DOHH2 (cell line): ENCODE results near the gene MAML2.

Experiments used
- H3F3A ChIP-seq: fragments of 200-600 bp; sonication (generic), shearing (Covaris generic); 2 replicates; pipeline ENCODE4 v1.6.0; 2016; ENCODE audit warnings: antibody characterized with exemption, mild to moderate bottlenecking; ENCODE audit not compliant: control insufficient read depth, insufficient read depth
- H3K27ac ChIP-seq: fragments of 200-600 bp; sonication (generic); 2 replicates; pipeline ENCODE4 v1.5.1; 2014; ENCODE audit warnings: low read depth, mild to moderate bottlenecking, low read length, moderate library complexity
- H3K27me3 ChIP-seq: fragments of 200-600 bp; sonication (generic); 2 replicates; pipeline ENCODE4 v1.6.1; 2014; ENCODE audit warnings: mild to moderate bottlenecking, low read length, mixed read lengths; ENCODE audit not compliant: control insufficient read depth
- H3K36me3 ChIP-seq: fragments of 200-600 bp; sonication (generic); 2 replicates; pipeline ENCODE4 v1.6.1; 2014; ENCODE audit warnings: mild to moderate bottlenecking, low read length, moderate library complexity, mixed read lengths; ENCODE audit not compliant: control insufficient read depth
- H3K4me1 ChIP-seq: fragments of 200-600 bp; sonication (generic); 2 replicates; pipeline ENCODE4 v1.6.1; 2014; ENCODE audit warnings: mild to moderate bottlenecking, low read length, mixed read lengths; ENCODE audit not compliant: control insufficient read depth
- H3K4me2 ChIP-seq: fragments of 200-600 bp; sonication (generic); 2 replicates; pipeline ENCODE4 v1.6.0; 2014; ENCODE audit warnings: mild to moderate bottlenecking, low read length, moderate library complexity
- H3K4me3 ChIP-seq: fragments of 200-600 bp; sonication (generic); 2 replicates; pipeline ENCODE4 v1.5.1; 2014; ENCODE audit warnings: mild to moderate bottlenecking, low read length, mixed read lengths
- H3K79me2 ChIP-seq: fragments of 200-600 bp; sonication (generic); 2 replicates; pipeline ENCODE4 v1.6.1; 2014; ENCODE audit warnings: mild to moderate bottlenecking, low read length, mixed read lengths; ENCODE audit not compliant: control insufficient read depth
- H3K9me2 ChIP-seq: fragments of 200-600 bp; sonication (generic); replicated peaks from 2 replicates; pipeline ENCODE4 v1.6.1; 2014; ENCODE audit warnings: mild to moderate bottlenecking, low read length, mixed read lengths; ENCODE audit not compliant: control insufficient read depth
- H3K9me3 ChIP-seq: fragments of 200-600 bp; sonication (generic); 2 replicates; pipeline ENCODE4 v1.6.1; 2014; ENCODE audit warnings: antibody characterized with exemption, low read length, mixed read lengths; ENCODE audit not compliant: control insufficient read depth, insufficient read depth
- H4K20me1 ChIP-seq: fragments of 200-600 bp; sonication (generic); 2 replicates; pipeline ENCODE4 v1.6.0; 2014; ENCODE audit warnings: low read depth, mild to moderate bottlenecking, antibody characterized with exemption, low read length, moderate library complexity; ENCODE audit not compliant: control insufficient read depth, insufficient read depth
- EZH2phosphoT487 ChIP-seq: fragments of 200-600 bp; sonication (generic); IDR thresholded peaks from 2 replicates; pipeline ENCODE4 v1.6.1; 2017; ENCODE audit warnings: borderline replicate concordance, mild to moderate bottlenecking, antibody characterized with exemption, low read length, moderate library complexity, mixed read lengths
- TF ChIP-seq, protein P1 (sequence below): fragments of 200-600 bp; sonication (generic); IDR thresholded peaks from one replicate; pipeline ENCODE4 v1.5.1; 2014; ENCODE audit warnings: antibody characterized with exemption, mild to moderate bottlenecking, low read depth, low read length; ENCODE audit not compliant: poor library complexity, severe bottlenecking

MAML2 gene

DNA sequence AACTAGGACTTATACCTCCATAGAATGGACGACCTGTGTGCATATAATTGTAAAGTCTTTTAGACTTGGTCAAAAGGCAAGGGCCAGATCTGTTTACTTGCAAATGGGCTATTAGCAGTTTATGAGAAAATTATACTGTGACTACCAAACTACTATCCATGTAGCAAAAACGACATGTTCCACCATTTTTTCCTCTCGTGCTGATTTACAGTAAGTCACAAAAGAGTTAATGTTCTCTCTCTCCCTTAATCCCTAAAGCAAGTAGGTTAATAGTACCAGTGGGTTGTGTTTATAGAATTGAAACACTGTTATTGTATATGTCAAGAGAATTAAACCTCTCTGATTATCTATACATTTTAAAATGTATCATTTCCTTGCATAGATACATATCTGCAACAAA lies 147.3 kb downstream of the MAML2 start:
- Histone ChIP-seq H3K9me2 (no peaks in the 10 kb centered on the region), H3K9me3 (no peaks in the 10 kb centered on the region), H3K27ac (no peak overlapping the region), H3K4me3 (no peak overlapping the region), H3K27me3 (no peaks in the 10 kb centered on the region), H3K4me1 (peaks cover 29% of the 10 kb centered on the region), H3K36me3 (no peaks in the 10 kb centered on the region), H3F3A (0 out of 2 replicates have a peak, but pooled peaks cover 2% of the 10 kb centered on the region), H3K4me2 (no peak overlapping the region), H3K79me2 (no peaks in the 10 kb centered on the region), H4K20me1 (no peaks in the 10 kb centered on the region)
- TF ChIP-seq EZH2phosphoT487: no peak
- TF ChIP-seq, protein P1, sequence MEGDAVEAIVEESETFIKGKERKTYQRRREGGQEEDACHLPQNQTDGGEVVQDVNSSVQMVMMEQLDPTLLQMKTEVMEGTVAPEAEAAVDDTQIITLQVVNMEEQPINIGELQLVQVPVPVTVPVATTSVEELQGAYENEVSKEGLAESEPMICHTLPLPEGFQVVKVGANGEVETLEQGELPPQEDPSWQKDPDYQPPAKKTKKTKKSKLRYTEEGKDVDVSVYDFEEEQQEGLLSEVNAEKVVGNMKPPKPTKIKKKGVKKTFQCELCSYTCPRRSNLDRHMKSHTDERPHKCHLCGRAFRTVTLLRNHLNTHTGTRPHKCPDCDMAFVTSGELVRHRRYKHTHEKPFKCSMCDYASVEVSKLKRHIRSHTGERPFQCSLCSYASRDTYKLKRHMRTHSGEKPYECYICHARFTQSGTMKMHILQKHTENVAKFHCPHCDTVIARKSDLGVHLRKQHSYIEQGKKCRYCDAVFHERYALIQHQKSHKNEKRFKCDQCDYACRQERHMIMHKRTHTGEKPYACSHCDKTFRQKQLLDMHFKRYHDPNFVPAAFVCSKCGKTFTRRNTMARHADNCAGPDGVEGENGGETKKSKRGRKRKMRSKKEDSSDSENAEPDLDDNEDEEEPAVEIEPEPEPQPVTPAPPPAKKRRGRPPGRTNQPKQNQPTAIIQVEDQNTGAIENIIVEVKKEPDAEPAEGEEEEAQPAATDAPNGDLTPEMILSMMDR: no peak

DNA sequence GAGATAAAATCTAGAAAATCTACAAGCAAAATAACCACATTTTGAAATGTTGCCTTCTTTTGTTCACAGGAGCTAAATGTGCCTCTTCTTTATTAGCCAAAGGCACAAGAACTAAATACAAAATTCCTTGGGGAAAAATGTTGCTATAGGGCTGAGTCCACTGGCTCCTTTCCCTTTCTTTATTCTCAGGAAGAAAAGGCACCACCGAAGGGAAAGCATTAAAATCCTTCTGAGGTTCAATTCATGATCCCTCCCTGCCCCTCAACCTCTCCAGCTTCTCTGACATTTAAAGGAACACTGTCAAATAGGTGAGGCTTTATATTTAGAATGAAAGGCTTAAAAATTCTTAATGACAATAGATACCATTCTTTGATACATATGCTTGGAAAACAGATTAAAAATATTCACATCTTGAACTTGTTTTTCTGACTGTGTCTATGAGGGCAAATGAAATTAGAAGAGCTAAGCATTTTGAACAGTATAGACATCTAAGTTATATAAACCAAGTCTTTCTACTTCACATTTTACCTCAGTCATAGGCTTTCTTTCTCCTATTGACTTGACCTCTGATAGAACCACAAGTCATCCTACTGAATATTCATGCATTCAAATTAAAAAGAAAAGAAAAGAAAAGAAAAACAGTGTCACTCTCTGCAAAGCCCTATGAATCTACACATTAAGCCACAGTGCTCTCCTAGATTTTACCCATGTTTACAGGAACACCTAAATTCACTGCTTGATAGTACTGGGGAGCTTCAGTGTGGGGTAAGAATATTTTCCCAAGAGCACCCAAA lies 148.2 kb downstream of the MAML2 start:
- H4K20me1 ChIP-seq: no peaks in the 10 kb centered on the region
- no peaks in the 10 kb centered on the region for H3K9me3 ChIP-seq
- H3K27ac ChIP-seq: no peak overlapping the region
- H3K79me2 ChIP-seq: no peaks in the 10 kb centered on the region
- TF ChIP-seq, protein P1: no peak
- TF ChIP-seq EZH2phosphoT487: no peak
- H3K27me3 ChIP-seq: no peaks in the 10 kb centered on the region
- 0 out of 2 replicates have a peak, but pooled peaks cover 2% of the 10 kb centered on the region for H3F3A ChIP-seq
- H3K36me3 ChIP-seq: no peaks in the 10 kb centered on the region
- H3K4me1 ChIP-seq: peaks cover 29% of the 10 kb centered on the region
- H3K9me2 ChIP-seq: no peaks in the 10 kb centered on the region
- H3K4me2 ChIP-seq: peak overlapping the region; percentile 15; the same call in 1 of the 2 replicates
- H3K4me3 ChIP-seq: no peak overlapping the region

DNA sequence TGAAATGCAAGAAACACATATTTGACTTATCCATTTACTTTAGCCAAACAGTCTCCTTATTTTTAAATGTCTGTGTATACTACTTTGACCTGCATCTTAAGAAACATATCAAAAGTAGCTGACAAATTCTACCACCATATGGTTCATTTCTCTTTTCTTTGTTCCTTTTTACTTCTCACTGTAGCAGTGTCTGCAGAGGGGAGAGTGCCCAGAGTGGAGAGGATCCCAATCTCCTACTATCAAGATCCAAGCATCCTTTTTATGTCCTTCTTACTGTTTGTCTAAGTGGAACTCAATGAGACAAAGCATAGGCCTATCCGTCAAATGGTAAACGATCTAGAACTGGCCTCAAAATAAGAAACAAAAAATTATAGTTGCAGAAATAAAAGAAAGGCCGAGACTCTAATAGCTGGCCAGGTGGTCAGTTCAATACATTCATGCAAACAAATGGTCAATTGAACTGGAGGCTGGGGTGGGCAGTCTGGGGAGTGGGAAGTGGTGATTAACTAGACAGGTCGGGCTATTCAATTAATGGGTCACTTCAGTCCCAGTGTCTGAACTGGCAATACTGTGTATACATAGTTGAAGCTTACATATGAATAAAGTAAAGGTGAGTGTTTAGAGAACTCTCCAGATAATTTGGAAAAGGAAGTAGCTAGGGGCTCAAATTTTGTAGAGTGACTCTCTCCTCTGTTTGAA lies 149.1 kb downstream of the MAML2 start:
- peak overlapping the region; percentile 15 for H3K4me2 ChIP-seq
- TF ChIP-seq, protein P1: no peak
- TF ChIP-seq EZH2phosphoT487: no peak
- H3K79me2 ChIP-seq: no peaks in the 10 kb centered on the region
- peaks cover 33% of the 10 kb centered on the region for H3K4me1 ChIP-seq
- H3K27ac ChIP-seq: no peak overlapping the region
- H3K36me3 ChIP-seq: no peaks in the 10 kb centered on the region
- H4K20me1 ChIP-seq: no peaks in the 10 kb centered on the region
- no peak overlapping the region for H3K4me3 ChIP-seq
- no peaks in the 10 kb centered on the region for H3K27me3 ChIP-seq
- no peaks in the 10 kb centered on the region for H3K9me2 ChIP-seq
- no peaks in the 10 kb centered on the region for H3K9me3 ChIP-seq
- H3F3A ChIP-seq: 0 out of 2 replicates have a peak, but pooled peaks cover 2% of the 10 kb centered on the region
